GM18526 (cell line): Measurements from ENCODE around the gene NUP205.

Experiments
- POLR2A ChIP-seq: IDR thresholded peaks from 3 replicates; pipeline ENCODE4 v1.6.1; 2011; ENCODE audit not compliant: insufficient read length; ENCODE audit errors: extremely low read depth

Gene NUP205

DNA sequence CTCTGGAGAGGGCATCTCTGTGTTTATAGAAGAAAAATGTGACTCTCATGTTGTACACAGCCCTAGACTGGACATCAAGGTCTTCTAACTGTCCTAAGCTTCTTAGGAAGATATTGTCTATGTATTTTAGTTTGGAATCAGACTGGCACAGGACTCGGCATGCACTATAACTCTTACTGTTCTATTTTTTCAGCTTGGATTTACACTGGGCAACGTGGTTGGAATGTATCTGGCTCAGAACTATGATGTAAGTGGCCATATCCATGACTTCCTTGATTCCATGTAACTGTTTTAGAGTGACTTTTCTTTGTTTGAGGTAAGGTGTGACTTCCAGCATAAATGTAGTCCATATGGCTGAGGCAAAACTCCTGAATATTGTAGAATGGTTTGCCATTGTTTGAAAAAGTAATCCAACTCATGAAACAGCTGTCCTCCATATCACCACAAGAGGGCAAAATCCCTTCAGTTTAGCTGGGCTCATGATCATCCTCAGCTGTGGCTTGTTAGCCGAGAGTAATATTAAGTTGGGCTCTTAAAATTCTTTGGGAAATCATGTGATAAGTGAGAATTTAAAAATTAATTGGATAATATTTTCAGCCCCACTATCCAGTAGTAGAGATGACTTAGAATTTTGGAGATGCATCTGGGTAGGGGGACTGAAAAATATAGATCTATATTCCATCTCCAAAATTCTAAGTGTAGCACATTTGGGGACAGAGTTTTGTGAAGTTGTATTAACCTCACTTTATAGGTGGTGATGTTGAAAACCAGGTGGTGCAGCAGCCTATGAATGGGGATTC, 115.0 kb downstream of the NUP205 start:
- no peak for TF ChIP-seq POLR2A

- no peak for TF ChIP-seq POLR2A
These were observed 115.6 kb downstream of the NUP205 start for GRCh38 chr7:135673360-135673706.

DNA sequence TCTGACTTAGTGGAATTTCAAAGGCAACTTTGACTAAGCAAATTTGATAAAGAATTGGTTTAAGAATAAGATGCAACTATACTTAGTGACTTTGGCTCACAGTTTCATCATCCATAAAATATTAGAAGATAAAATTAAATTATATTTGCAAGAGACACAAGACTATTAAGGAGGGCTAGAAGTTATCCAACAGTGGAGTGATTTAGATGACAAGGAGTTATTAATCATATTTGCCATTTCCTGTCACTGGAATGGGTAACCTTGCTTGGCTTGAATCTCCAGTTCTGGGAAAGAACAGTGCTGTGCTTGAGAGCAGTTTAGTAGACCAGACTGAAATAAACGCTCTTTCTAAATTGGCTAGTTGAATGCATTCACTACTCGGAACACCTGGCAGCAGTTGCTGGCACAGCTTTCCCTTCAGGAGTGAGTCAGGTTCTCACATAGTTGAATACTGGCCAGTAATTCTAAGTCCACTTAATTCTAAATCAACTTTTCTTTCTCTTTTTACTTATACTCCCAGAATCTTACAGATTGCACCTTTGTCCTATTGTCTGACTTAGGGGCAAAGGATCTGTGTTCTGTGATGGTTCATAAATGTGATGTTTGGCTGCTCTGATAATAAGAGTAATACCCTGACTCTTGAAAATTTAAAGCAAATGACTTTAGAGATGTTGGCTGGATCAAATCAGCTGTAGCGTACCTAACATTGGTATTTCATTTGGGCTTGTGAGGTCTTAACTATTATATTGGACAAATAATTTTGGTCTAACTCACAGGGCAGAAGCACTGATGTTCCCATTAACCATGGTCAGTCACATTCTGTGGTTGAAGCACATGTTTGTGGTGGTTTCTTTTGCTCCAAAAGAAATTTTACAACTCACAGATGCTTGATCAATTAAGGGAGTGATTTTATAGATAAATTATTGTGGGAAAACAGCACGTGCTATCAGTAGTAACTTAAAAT, 121.2 kb downstream of the NUP205 start:
- no peak for TF ChIP-seq POLR2A

DNA sequence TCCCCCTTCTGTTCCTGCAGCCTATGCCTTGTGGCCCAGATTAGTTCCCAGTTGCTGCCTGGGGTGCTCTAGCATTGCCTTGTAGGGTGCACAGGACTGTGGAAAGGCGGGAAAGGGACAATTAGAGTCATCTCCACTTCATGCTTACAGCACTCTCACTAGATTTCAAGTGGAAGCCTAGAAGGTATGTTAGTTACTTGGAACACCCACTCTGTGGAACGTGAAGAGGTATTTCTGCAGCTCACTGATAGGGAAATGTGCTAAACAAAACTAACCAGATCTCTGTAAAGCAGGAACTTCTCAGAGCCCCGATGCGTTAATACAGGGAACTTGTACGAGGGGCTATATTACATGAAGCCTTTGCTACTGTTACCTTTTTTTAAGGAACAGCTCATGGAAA, 124.0 kb downstream of the NUP205 start:
- TF ChIP-seq POLR2A: no peak

DNA sequence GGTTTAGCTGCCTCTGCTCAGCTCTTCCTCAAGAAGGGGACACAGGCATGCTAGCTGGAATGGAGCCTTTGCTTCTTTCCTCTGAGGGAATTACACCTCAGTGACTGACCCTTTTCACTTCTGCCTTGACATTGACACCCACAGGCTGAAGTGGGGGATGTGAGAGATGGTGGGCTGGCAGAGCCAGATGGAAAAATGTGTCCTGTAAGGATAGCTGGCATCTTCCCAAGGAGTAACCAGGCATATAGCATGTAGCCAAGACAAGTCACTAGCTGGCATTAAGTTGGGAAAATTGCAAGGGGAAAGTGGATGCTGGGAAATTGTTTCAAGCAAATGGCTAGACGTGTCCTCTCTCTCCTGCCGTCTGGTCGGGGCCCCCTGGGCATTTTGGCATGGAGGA, 124.5 kb downstream of the NUP205 start:
- no peak for TF ChIP-seq POLR2A

- no peak for TF ChIP-seq POLR2A
These were observed 125.9 kb downstream of the NUP205 start for GRCh38 chr7:135683609-135684008.

- no peak for TF ChIP-seq POLR2A
These were observed 126.4 kb downstream of the NUP205 start for GRCh38 chr7:135684136-135684535.

GRCh38 chr7:135684699-135685098, 127.0 kb downstream of the NUP205 start:
- no peak for TF ChIP-seq POLR2A

- no peak for TF ChIP-seq POLR2A
These were observed 127.8 kb downstream of the NUP205 start for GRCh38 chr7:135685306-135686084.

GRCh38 chr7:135687466-135687865, 129.7 kb downstream of the NUP205 start:
- no peak for TF ChIP-seq POLR2A

GRCh38 chr7:135690566-135690965, 132.8 kb downstream of the NUP205 start:
- no peak for TF ChIP-seq POLR2A

- TF ChIP-seq POLR2A: no peak
These were observed 134.3 kb downstream of the NUP205 start for GRCh38 chr7:135692055-135692454.

- no peak for TF ChIP-seq POLR2A
These were observed 135.8 kb downstream of the NUP205 start for GRCh38 chr7:135693558-135693957.

- TF ChIP-seq POLR2A: no peak
These were observed 139.7 kb downstream of the NUP205 start for GRCh38 chr7:135697276-135698049.
